PC-9 (cell line): ENCODE measurements around the gene LYPD6B. TPM values are rescaled to one million over a fixed set of nuclear protein-coding genes. Genes with fewer than 3 reads are reported as not detected.

ENCODE experiments used
- BruUV-seq: library from RNA; stranded (reverse); fragments of 400-500 nt; replicated peaks from 2 replicates; lab custom pipeline; 2021; lab: Mats Ljungman, UMichigan
- CTCF ChIA-PET: fragments of 300-600 bp; sonication (Branson Sonifier 250); formaldehyde crosslinking; loops from one replicate; lab custom pipeline; 2022; ENCODE audit warnings: antibody characterized with exemption; lab: Charles Lee
- POLR2A ChIA-PET: fragments of 300-600 bp; sonication (Branson Sonifier 250); formaldehyde crosslinking; loops from one replicate; lab custom pipeline; 2022; ENCODE audit warnings: antibody characterized with exemption; ENCODE audit not compliant: unreplicated experiment; lab: Charles Lee
- DNase-seq, 2 experiments: peaks; one replicate each; pipeline versions ENCODE4 v3.0.0 to v3.0.0-alpha.2; 2015 to 2022; ENCODE audit warnings: mixed read lengths in 1 of 2
- H2AFZ ChIP-seq: fragments of 200-600 bp; sonication (generic); 2 replicates; pipeline ENCODE4 v1.8.1; 2017; ENCODE audit warnings: antibody characterized with exemption
- H3F3A ChIP-seq: fragments of 200-600 bp; sonication (generic); 2 replicates; pipeline ENCODE4 v1.8.1; 2017; ENCODE audit warnings: antibody characterized with exemption, mild to moderate bottlenecking, low read depth; ENCODE audit not compliant: insufficient read depth
- H3K27ac ChIP-seq: fragments of 200-600 bp; sonication (generic); 2 replicates; pipeline ENCODE4 v1.6.1; 2016; ENCODE audit warnings: mixed run types
- H3K27me3 ChIP-seq: fragments of 200-600 bp; sonication (generic); 2 replicates; pipeline ENCODE4 v1.6.1; 2016; ENCODE audit warnings: low read depth, mixed run types; ENCODE audit not compliant: insufficient read depth
- H3K36me3 ChIP-seq: fragments of 200-600 bp; sonication (generic); 2 replicates; pipeline ENCODE4 v1.6.1; 2016; ENCODE audit warnings: low read depth, mixed run types
- H3K4me1 ChIP-seq: fragments of 200-600 bp; sonication (generic); replicated peaks from 2 replicates; pipeline ENCODE4 v1.6.1; 2016; ENCODE audit warnings: mixed run types; ENCODE audit not compliant: insufficient read depth
- H3K4me2 ChIP-seq: fragments of 200-600 bp; sonication (generic); 2 replicates; pipeline ENCODE4 v1.6.1; 2017; ENCODE audit warnings: mixed run types
- H3K4me3 ChIP-seq: fragments of 200-600 bp; sonication (generic); 2 replicates; pipeline ENCODE4 v1.6.1; 2016; ENCODE audit warnings: mixed run types
- H3K79me2 ChIP-seq: fragments of 200-600 bp; sonication (generic); 2 replicates; pipeline ENCODE4 v1.6.1; 2017; ENCODE audit warnings: low read depth, mixed run types
- H3K9me2 ChIP-seq: fragments of 200-600 bp; sonication (generic); 2 replicates; pipeline ENCODE4 v1.8.1; 2017; ENCODE audit warnings: mild to moderate bottlenecking; ENCODE audit not compliant: insufficient read depth
- H3K9me3 ChIP-seq: fragments of 200-600 bp; sonication (generic); 2 replicates; pipeline ENCODE4 v1.8.1; 2016; ENCODE audit warnings: low read depth; ENCODE audit not compliant: insufficient read depth
- H4K20me1 ChIP-seq: fragments of 200-600 bp; sonication (generic); 2 replicates; pipeline ENCODE4 v1.8.1; 2017; ENCODE audit not compliant: insufficient read depth
- CTCF ChIP-seq: fragments of 200-600 bp; sonication (generic); conservative IDR thresholded peaks from 2 replicates; pipeline ENCODE4 v1.6.1; 2017; ENCODE audit warnings: mixed run types, antibody characterized with exemption, mild to moderate bottlenecking, moderate library complexity
- EZH2 ChIP-seq: fragments of 200-600 bp; sonication (generic); IDR thresholded peaks from 2 replicates; pipeline ENCODE4 v1.8.0; 2017; ENCODE audit warnings: antibody characterized with exemption, low read depth
- intact Hi-C: fragments of 100-400 bp; cut with micrococcal nuclease; formaldehyde crosslinking; loops from one replicate; pipeline ENCODE4 v1.10.0; 2022; ENCODE audit not compliant: unreplicated experiment
- total RNA-seq: library from RNA; stranded (reverse); gene quantifications from 2 replicates; pipeline ENCODE4 v1.2.3, GENCODE V29; 2021

LYPD6B gene
- total RNA-seq, 1 experiment from 2014 or later, result 10.0 TPM

- Histone ChIP-seq H3K4me1 (peaks cover 12% of the 10 kb centered on the region), H4K20me1 (no peaks in the 10 kb centered on the region), H3K9me3 (no peaks in the 10 kb centered on the region), H3K4me2 (no peak overlapping the region), H3K36me3 (0 out of 2 replicates have a peak, but pooled peaks cover 4% of the 10 kb centered on the region), H3K27ac (no peak overlapping the region), H3F3A (no peaks in the 10 kb centered on the region), H3K9me2 (no peaks in the 10 kb centered on the region), H3K79me2 (peaks cover 93% of the 10 kb centered on the region), H3K27me3 (no peaks in the 10 kb centered on the region), H3K4me3 (no peak overlapping the region), H2AFZ (no peak overlapping the region)
- ChIA-PET POLR2A (no interaction called here), CTCF (no interaction called here)
- intact Hi-C loops, result loop anchor here (5.0 kb wide), 1 partner anchor 123 kb away; no protein-coding TSS in a partner anchor
- DNase-seq, result no peak
- no peak for TF ChIP-seq EZH2
- TF ChIP-seq CTCF, result no peak
- BruUV-seq, result no TSS peak
Measured at GRCh38 chr2:149044500-149044899, 6.0 kb downstream of the LYPD6B start.

GRCh38 chr2:149047118-149047517 is 8.6 kb downstream of the LYPD6B start:
- Histone ChIP-seq H3K4me3 (no peak overlapping the region), H3K36me3 (0 out of 2 replicates have a peak, but pooled peaks cover 4% of the 10 kb centered on the region), H4K20me1 (no peaks in the 10 kb centered on the region), H3K4me1 (peaks cover 2% of the 10 kb centered on the region), H3K27me3 (no peaks in the 10 kb centered on the region), H3F3A (no peaks in the 10 kb centered on the region), H3K9me2 (no peaks in the 10 kb centered on the region), H3K27ac (no peak overlapping the region), H3K9me3 (no peaks in the 10 kb centered on the region), H3K4me2 (no peak overlapping the region), H3K79me2 (peaks cover 81% of the 10 kb centered on the region), H2AFZ (no peak overlapping the region)
- TF ChIP-seq EZH2, result no peak
- no peak for TF ChIP-seq CTCF
- intact Hi-C loops, result no loop called here
- ChIA-PET CTCF (interaction anchor here (0.7 kb wide), 1 partner anchor 8 kb away, joined by 4 read pairs; no protein-coding TSS in a partner anchor), POLR2A (no interaction called here)
- no TSS peak for BruUV-seq
- no peak for DNase-seq

- intact Hi-C loops, result no loop called here
- ChIA-PET CTCF (no interaction called here), POLR2A (no interaction called here)
- no peak overlapping the region for H3K4me3 ChIP-seq
- TF ChIP-seq EZH2 (no peak), CTCF (no peak)
- no TSS peak for BruUV-seq
- no peaks in the 10 kb centered on the region for H3K9me3 ChIP-seq
- peaks cover 65% of the 10 kb centered on the region for H3K79me2 ChIP-seq
- no peak for DNase-seq
- H3K36me3 ChIP-seq, result 0 out of 2 replicates have a peak, but pooled peaks cover 4% of the 10 kb centered on the region
- H4K20me1 ChIP-seq, result no peaks in the 10 kb centered on the region
- no peaks in the 10 kb centered on the region for H3F3A ChIP-seq
- no peaks in the 10 kb centered on the region for H3K9me2 ChIP-seq
- no peaks in the 10 kb centered on the region; the same call in 1 of the 2 replicates for H3K4me1 ChIP-seq
- H3K27ac ChIP-seq, result no peak overlapping the region
- no peak overlapping the region for H2AFZ ChIP-seq
- no peaks in the 10 kb centered on the region for H3K27me3 ChIP-seq
- H3K4me2 ChIP-seq, result no peak overlapping the region
Measured at GRCh38 chr2:149049142-149049541, 10.6 kb downstream of the LYPD6B start.
